Medulla oblongata (tissue), 1 donor: ENCODE data around the gene RAG1.
"Not testable (repeated sequence)": the region's sequence is repeated elsewhere in the genome, so short reads cannot be mapped to it uniquely, and the experiment has no call there.

ENCODE experiments used
- DNase-seq: peaks from one replicate; pipeline ENCODE4 v3.0.0-alpha.2; 2015; ENCODE audit errors: extremely low spot score

Gene RAG1

DNA sequence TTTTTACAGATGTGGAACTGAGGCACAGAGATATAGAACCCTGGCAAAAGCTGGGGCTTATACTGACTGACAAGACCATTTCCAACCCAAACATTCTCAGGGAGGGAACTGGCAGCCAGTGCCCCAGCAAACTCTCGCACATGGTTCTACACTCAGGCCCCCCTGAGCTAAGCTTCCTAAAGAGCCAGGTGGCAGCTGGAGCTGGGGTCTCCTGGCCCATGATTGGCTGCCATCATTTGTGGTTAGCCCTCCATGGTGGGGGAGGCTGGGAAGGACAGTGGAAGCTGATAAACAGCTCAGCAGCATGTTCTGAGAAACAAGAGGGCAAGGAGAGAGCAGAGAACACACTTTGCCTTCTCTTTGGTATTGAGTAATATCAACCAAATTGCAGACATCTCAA, at the start of gene RAG1:
Gene RAG1, plus strand, starts transcription at position 314 of the 400 bp plus-strand sequence. CDS start 5,298 bp downstream, outside the sequence.
- no peak for DNase-seq

- DNase-seq: no peak
These were observed 37.0 kb upstream of the RAG1 start for GRCh38 chr11:36530840-36531239.

DNA sequence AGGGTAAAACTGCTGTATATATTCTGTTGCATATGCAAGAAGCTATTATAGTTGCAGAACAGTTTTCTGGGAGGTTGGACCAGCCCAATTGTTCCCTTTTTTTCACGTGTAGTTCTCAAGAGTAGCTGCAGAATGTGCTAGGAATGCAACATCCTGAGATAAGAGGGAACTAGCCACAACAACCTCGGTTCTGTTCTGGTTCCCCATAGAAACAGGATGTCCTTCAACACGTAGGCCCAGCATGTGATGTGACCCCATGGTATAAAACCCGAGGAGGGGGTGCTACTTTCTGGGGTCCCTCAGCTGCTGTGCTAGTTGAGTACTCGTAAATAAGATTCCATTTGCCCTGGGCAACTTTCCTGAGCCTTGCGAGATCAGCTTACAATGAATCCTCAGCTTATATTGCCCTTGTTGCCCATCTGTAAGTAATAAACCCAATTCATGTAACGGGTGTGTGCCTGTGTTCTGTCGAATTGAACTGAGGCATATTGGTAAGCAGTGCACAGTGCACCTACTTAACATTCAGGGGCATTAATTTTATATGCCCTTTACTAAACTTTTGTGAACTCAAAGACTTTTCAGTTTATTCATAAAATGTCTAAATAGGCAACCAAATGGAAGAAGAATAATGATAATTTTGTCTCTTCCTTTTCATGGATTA, 34.7 kb upstream of the RAG1 start:
- no peak for DNase-seq

GRCh38 chr11:36534276-36534840, 33.4 kb upstream of the RAG1 start:
- no peak for DNase-seq

- DNase-seq: peak; percentile 64
These were observed 26.8 kb upstream of the RAG1 start for GRCh38 chr11:36540998-36541397.

DNA sequence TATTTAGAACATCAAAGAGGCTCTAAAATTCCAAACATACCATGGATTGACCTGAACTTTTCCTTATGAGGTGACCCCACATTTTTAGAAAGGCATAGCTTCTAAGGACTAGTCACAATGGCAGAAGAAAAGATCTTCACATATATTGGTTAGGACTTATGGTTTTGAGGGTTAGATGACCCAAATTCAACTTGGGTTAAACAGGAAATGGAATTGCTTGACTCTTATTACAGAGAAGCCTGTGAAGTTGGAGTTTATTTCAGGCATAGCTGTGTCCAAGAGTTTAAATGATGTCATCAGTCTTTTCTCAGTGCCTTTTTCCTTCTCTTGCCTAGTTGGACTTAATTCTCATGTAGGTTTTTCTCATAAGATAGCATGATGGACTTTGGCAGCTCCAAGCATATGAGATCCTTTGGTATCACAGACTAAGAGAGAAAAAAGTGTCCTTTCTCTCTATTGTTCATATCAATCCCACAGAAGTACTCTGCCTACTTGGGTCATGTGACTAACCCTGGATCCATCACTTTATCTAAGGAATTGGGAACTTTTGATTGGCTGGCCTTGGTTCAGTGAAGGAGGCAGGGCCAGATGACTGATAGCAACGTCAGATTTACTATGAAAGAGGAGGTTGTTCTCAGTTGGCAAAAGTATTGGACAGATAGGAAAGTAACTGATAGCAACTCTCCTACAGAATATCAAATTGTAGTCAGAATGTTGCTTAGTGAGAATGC, 17.3 kb upstream of the RAG1 start:
- no peak for DNase-seq

- not testable (repeated sequence) for DNase-seq
These were observed 10.4 kb upstream of the RAG1 start for GRCh38 chr11:36557390-36557789.

DNA sequence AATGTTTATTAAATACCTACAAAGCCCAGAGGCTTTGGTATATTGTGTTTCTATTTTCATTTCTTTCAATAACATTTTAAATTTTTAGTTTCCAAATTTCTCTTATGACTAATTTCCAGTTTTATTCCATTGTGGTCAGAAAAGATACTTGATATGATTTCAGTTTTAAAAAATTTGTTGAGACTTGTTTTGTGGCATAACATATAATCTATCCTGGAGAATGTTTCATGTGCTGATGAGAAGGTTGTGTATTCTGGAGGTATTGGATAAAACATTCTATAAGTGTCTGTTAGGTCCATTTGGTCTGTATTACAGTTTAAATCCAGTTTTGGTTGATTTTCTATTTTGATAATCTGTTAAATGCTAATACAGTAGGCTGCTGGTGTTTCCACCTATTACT, 9.8 kb upstream of the RAG1 start:
- DNase-seq: no peak

- no peak for DNase-seq
These were observed 9.0 kb upstream of the RAG1 start for GRCh38 chr11:36558571-36559413.

- peak; percentile 90 for DNase-seq
These were observed 3.3 kb upstream of the RAG1 start for GRCh38 chr11:36564376-36565030.

DNA sequence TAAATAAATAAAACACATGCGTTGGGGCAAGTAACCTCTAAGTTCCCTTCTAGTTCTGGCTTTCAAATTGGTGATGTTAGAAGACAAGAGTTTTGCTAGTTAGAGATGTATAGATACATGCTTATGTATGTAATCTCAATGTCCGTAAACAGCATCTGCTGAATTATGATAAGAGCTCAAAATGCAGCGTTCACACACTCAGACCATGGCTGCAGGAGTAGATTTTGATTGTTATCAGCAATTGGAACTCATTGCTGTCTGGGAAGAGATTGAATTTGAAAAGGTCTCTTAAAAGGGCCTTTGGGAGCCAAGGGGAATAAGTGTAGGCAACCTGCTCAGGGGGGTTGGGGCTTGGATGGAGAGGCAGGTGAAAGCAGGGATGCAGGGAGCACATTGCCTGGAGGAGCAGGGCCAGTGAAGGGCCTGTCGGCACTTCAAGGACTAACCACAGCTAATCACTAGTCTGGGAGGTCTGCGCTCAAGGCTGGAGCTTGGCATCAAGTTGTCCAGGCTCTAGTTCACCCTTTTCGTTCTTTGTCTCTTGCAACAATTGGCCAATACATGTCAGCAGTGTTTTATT, 2.7 kb upstream of the RAG1 start:
- no peak for DNase-seq

- DNase-seq: no peak
These were observed 1.3 kb upstream of the RAG1 start for GRCh38 chr11:36566407-36567053.

GRCh38 chr11:36569095-36569494, 1.3 kb downstream of the RAG1 start:
- no peak for DNase-seq

DNA sequence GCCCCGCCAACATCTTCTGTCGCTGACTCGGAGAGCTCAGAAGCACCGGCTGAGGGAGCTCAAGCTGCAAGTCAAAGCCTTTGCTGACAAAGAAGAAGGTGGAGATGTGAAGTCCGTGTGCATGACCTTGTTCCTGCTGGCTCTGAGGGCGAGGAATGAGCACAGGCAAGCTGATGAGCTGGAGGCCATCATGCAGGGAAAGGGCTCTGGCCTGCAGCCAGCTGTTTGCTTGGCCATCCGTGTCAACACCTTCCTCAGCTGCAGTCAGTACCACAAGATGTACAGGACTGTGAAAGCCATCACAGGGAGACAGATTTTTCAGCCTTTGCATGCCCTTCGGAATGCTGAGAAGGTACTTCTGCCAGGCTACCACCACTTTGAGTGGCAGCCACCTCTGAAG, 6.7 kb downstream of the RAG1 start:
- DNase-seq: no peak

GRCh38 chr11:36577373-36577772, 9.6 kb downstream of the RAG1 start:
- DNase-seq: no peak

DNA sequence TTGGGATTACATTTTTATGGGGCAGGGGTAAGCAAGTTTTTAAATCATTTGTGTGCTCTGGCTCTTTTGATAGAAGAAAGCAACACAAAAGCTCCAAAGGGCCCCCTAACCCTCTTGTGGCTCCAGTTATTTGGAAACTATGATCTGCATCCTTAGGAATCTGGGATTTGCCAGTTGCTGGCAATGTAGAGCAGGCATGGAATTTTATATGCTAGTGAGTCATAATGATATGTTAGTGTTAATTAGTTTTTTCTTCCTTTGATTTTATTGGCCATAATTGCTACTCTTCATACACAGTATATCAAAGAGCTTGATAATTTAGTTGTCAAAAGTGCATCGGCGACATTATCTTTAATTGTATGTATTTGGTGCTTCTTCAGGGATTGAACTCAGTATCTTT, 10.1 kb downstream of the RAG1 start:
- DNase-seq: no peak

DNA sequence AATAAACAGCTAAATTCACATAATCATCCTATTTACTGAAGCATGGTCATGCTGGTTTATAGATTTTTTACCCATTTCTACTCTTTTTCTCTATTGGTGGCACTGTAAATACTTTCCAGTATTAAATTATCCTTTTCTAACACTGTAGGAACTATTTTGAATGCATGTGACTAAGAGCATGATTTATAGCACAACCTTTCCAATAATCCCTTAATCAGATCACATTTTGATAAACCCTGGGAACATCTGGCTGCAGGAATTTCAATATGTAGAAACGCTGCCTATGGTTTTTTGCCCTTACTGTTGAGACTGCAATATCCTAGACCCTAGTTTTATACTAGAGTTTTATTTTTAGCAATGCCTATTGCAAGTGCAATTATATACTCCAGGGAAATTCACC, 10.7 kb downstream of the RAG1 start:
- no peak for DNase-seq

- DNase-seq: no peak
These were observed 13.7 kb downstream of the RAG1 start for GRCh38 chr11:36581536-36581935.

GRCh38 chr11:36583667-36584066, 15.9 kb downstream of the RAG1 start:
- DNase-seq: no peak

- no peak for DNase-seq
These were observed 18.7 kb downstream of the RAG1 start for GRCh38 chr11:36586543-36586942.

- DNase-seq: no peak
These were observed 20.3 kb downstream of the RAG1 start for GRCh38 chr11:36588099-36588498.
